ENCODE data around the gene TOPAZ1. TPM values are rescaled to one million over a fixed set of nuclear protein-coding genes. Genes with fewer than 3 reads are reported as not detected.

Gene TOPAZ1
- total RNA-seq, 1 experiment from 2014 or later, result not detected

DNA sequence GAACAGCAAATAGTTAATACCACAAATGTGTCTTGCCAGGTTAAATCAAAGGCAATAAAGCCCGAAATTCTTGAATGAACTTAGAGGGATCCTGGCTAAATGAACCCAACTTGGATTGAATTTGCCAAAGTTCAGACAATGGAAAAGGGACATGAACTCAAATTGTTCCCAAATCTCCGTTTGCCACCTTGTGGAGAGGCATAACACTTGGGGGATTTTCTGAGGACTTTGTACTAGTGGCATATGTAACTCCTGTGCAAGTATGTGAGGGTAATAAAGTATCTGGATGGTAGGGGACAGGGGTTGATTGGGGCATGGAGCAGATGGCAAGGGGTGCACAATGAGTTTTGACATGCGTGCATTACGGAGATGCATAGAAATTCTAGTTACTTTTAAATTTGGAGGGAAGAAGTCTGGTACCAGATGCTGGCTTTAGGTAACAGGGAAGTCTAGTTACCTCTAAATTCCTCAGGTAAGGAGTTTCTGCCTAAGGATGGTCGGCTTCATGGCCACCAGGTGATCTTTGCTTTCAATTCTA is 95.6 kb downstream of the TOPAZ1 start:
- no TSS peak for BruUV-seq (replicated peaks)
- Histone ChIP-seq H3K4me3 (ENCODE audit: low read depth in 2 of 2, low read length in 2 of 2) (peak overlapping the region; percentile 63 to 68), H3K36me3 (ENCODE audit: control insufficient read depth, insufficient read depth, low read length) (no peaks in the 10 kb centered on the region; the same call in 1 of the 2 replicates), H3K27me3 (ENCODE audit: control insufficient read depth, insufficient read depth, low read length) (no peaks in the 10 kb centered on the region; the same call in 1 of the 2 replicates), H3K27ac (ENCODE audit: low read length) (peak overlapping the region; percentile 83), H3K9me3 (ENCODE audit: control insufficient read depth, insufficient read depth, low read depth, low read length) (no peaks in the 10 kb centered on the region), H3K4me1 (ENCODE audit: control insufficient read depth, insufficient read depth, low read length) (peaks cover 15% of the 10 kb centered on the region)
- intact Hi-C loops (cut with micrococcal nuclease; ENCODE audit: unreplicated experiment), result no loop called here
- ATAC-seq, result no peak
- in situ Hi-C loops (cut with HindIII; ENCODE audit: low pct_unique_long_range_greater_than_20kb, low sequenced_read_pairs), result no loop called here
- ChIA-PET CTCF (no interaction called here), POLR2A (no interaction called here)
- TF ChIP-seq TCF7L2 (IDR thresholded peaks at IDR 0.05; ENCODE audit: low read depth, low read length), result no peak
- TF ChIP-seq, protein P1, sequence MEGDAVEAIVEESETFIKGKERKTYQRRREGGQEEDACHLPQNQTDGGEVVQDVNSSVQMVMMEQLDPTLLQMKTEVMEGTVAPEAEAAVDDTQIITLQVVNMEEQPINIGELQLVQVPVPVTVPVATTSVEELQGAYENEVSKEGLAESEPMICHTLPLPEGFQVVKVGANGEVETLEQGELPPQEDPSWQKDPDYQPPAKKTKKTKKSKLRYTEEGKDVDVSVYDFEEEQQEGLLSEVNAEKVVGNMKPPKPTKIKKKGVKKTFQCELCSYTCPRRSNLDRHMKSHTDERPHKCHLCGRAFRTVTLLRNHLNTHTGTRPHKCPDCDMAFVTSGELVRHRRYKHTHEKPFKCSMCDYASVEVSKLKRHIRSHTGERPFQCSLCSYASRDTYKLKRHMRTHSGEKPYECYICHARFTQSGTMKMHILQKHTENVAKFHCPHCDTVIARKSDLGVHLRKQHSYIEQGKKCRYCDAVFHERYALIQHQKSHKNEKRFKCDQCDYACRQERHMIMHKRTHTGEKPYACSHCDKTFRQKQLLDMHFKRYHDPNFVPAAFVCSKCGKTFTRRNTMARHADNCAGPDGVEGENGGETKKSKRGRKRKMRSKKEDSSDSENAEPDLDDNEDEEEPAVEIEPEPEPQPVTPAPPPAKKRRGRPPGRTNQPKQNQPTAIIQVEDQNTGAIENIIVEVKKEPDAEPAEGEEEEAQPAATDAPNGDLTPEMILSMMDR (IDR thresholded peaks at IDR 0.05), result no peak
- TF ChIP-seq POLR2AphosphoS5 (IDR thresholded peaks at IDR 0.05; ENCODE audit: low read depth, low read length), result no peak
- TF ChIP-seq, protein P2, sequence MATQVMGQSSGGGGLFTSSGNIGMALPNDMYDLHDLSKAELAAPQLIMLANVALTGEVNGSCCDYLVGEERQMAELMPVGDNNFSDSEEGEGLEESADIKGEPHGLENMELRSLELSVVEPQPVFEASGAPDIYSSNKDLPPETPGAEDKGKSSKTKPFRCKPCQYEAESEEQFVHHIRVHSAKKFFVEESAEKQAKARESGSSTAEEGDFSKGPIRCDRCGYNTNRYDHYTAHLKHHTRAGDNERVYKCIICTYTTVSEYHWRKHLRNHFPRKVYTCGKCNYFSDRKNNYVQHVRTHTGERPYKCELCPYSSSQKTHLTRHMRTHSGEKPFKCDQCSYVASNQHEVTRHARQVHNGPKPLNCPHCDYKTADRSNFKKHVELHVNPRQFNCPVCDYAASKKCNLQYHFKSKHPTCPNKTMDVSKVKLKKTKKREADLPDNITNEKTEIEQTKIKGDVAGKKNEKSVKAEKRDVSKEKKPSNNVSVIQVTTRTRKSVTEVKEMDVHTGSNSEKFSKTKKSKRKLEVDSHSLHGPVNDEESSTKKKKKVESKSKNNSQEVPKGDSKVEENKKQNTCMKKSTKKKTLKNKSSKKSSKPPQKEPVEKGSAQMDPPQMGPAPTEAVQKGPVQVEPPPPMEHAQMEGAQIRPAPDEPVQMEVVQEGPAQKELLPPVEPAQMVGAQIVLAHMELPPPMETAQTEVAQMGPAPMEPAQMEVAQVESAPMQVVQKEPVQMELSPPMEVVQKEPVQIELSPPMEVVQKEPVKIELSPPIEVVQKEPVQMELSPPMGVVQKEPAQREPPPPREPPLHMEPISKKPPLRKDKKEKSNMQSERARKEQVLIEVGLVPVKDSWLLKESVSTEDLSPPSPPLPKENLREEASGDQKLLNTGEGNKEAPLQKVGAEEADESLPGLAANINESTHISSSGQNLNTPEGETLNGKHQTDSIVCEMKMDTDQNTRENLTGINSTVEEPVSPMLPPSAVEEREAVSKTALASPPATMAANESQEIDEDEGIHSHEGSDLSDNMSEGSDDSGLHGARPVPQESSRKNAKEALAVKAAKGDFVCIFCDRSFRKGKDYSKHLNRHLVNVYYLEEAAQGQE (IDR thresholded peaks at IDR 0.05; ENCODE audit: insufficient read depth in 1 of 2, low read depth in 2 of 2, low read length in 1 of 2), result no peak
- TF ChIP-seq SIN3A (IDR thresholded peaks at IDR 0.05; ENCODE audit: borderline replicate concordance, insufficient read depth, low read depth, low read length), result no peak
- no peak for DNase-seq (ENCODE audit: low read depth, low spot score)

DNA sequence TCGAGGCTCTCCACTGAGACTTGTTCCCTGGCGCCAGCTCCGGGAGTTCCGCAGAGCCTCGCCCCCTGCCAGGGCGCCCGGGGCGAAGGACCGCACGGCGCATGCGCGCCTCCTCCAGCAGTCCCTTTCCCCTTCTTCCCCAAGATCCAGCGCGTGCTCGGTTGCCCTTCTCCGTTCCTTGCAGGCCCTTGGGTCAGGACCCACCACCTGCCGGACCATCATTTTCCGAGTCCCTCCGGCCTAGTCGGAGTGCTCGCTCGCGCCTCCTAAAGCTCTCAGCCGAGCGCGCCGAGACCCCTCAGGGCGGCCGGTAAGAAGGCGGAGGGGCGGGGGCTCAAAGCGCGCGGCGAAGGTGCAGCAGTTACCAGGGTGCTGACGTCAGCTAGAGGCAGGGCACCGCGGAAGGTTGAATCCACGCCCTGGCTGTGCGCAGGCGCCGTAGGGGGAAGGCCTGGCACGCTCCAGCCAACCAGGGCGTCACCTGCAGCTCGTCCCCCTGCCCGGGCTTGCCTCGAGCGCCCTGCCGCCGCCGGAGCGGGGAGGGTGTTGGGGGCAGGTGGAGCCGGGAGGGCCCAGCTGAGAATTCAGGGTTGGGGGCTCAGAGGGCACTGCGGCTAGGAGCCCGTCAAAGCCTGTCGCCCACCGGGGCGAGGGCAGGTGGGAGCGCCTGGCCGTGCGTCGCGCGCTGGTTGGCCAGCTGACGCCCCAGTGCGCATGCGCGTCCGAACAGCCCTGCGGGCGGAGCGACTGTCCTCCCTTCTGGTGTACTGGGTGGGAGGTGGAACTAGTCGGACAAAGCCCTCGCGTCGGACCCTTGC is 96.5 kb downstream of the TOPAZ1 start, which contains the start of gene TCAIM:
TCAIM (plus strand) TSS at position 757 of the 818 bp plus-strand sequence. CDS start 16,017 bp downstream, outside the sequence.
- Histone ChIP-seq H3K36me3 (ENCODE audit: control insufficient read depth, insufficient read depth, low read length) (no peaks in the 10 kb centered on the region; the same call in 1 of the 2 replicates), H3K9me3 (ENCODE audit: control insufficient read depth, insufficient read depth, low read depth, low read length) (no peaks in the 10 kb centered on the region), H3K4me3 (ENCODE audit: low read depth in 2 of 2, low read length in 2 of 2) (peak within 1 kb of the TSS; percentile 63 to 68), H3K27me3 (ENCODE audit: control insufficient read depth, insufficient read depth, low read length) (no peaks in the 10 kb centered on the region; the same call in 1 of the 2 replicates), H3K27ac (ENCODE audit: low read length) (peak within 1 kb of the TSS; percentile 83), H3K4me1 (ENCODE audit: control insufficient read depth, insufficient read depth, low read length) (peaks cover 15% of the 10 kb centered on the region)
- BruUV-seq (replicated peaks), result no TSS peak
- intact Hi-C loops (cut with micrococcal nuclease; ENCODE audit: unreplicated experiment) (no loop called here), in situ Hi-C loops (cut with HindIII; ENCODE audit: low pct_unique_long_range_greater_than_20kb, low sequenced_read_pairs) (no loop called here)
- ATAC-seq, result peak; percentile 99
- ChIA-PET POLR2A (no interaction called here), CTCF (interaction anchor here (0.6 kb wide), 1 partner anchor 1757 kb away, joined by 3 read pairs; the partner anchor contains the start of gene SEC22C)
- TF ChIP-seq POLR2AphosphoS5 (IDR thresholded peaks at IDR 0.05; ENCODE audit: low read depth, low read length), result peak; percentile 72
- TF ChIP-seq, protein P1 (IDR thresholded peaks at IDR 0.05), result no peak
- DNase-seq (ENCODE audit: low read depth, low spot score), result peak; percentile 67
